ENCODE measurements around the gene PHPT1. TPM values are rescaled to one million over a fixed set of nuclear protein-coding genes. Genes with fewer than 3 reads are reported as not detected.

PHPT1 gene
- total and polyA plus RNA-seq, 2 experiments from 2014 or later = 86.2 to 437 TPM

DNA sequence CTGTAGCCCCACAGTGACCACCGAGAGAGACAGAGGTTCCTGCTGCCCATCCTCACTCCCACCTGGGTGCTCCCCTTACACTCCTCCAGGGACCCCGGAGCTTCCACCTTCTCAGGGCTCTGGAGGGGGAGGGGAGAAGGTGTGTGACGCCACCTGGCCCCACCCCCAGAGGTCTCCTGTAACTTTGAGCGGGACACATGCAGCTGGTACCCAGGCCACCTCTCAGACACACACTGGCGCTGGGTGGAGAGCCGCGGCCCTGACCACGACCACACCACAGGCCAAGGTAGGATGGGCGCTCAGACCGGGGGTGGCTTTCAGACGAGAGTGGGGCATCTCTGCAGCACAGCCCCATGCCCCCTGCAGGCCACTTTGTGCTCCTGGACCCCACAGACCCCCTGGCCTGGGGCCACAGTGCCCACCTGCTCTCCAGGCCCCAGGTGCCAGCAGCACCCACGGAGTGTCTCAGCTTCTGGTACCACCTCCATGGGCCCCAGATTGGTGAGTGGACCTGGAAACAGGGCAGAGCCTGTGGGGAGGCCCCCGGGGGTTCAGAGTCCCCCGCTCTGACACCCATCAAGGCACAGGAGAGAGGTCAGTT is 7.4 kb downstream of the PHPT1 start:
- Histone ChIP-seq H2AFZ (no peak overlapping the region), H3K27ac (ENCODE audit: low read depth) (no peak overlapping the region), H3K4me2 (no peak overlapping the region), H3K79me2 (replicated peaks; ENCODE audit: insufficient read depth) (no peaks in the 10 kb centered on the region), H3F3A (replicated peaks; ENCODE audit: low read depth) (no peaks in the 10 kb centered on the region), H3K4me3 (no peak overlapping the region), H3K9me2 (ENCODE audit: insufficient read depth) (no peaks in the 10 kb centered on the region), H4K20me1 (replicated peaks; ENCODE audit: insufficient read depth) (0 out of 2 replicates have a peak, but pooled peaks cover under 1% of the 10 kb centered on the region), H3K27me3 (ENCODE audit: insufficient read depth) (no peaks in the 10 kb centered on the region), H3K36me3 (ENCODE audit: insufficient read depth) (no peaks in the 10 kb centered on the region), H3K4me1 (ENCODE audit: insufficient read depth) (no peaks in the 10 kb centered on the region)
- DNase-seq (ENCODE audit: low spot score) = no peak
- no peak overlapping the region for H3K27ac Mint-ChIP-seq
- H3K4me3 Mint-ChIP-seq = no peak overlapping the region
- no peaks in the 10 kb centered on the region for H3K4me1 Mint-ChIP-seq
- H3K27me3 Mint-ChIP-seq (ENCODE audit: insufficient read depth, low read depth, poor library complexity) = peaks cover 2% of the 10 kb centered on the region
- H3K36me3 Mint-ChIP-seq (ENCODE audit: low read depth) = peaks cover 6% of the 10 kb centered on the region; the same call in 2 of the 3 replicates
- TF ChIP-seq CTCF (conservative IDR thresholded peaks at IDR 0.05; ENCODE audit: low read depth in 2 of 2) (0 out of 4 replicates have a peak, but pooled peaks have one; percentile 5 to 13), STAT1 (IDR thresholded peaks at IDR 0.05; ENCODE audit: unreplicated experiment) (no peak)
- no peaks in the 10 kb centered on the region for H3K9me3 Mint-ChIP-seq
- no peak for ATAC-seq

DNA sequence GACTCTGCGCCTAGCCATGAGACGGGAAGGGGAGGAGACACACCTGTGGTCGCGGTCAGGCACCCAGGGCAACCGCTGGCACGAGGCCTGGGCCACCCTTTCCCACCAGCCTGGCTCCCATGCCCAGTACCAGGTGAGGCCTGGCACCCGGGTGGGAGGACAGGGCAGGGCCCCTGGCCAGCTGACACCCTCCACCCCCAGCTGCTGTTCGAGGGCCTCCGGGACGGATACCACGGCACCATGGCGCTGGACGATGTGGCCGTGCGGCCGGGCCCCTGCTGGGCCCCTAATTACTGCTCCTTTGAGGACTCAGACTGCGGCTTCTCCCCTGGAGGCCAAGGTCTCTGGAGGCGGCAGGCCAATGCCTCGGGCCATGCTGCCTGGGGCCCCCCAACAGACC is 8.0 kb downstream of the PHPT1 start:
- no peak overlapping the region for H3K27ac ChIP-seq (ENCODE audit: low read depth)
- no peak for ATAC-seq
- no peak overlapping the region for H3K4me3 Mint-ChIP-seq
- TF ChIP-seq CREB1 (CRISPR knock-in tag; IDR thresholded peaks at IDR 0.05; ENCODE audit: low read depth) = no peak
- no peak for TF ChIP-seq ZNF114 (CRISPR knock-in tag; IDR thresholded peaks at IDR 0.05)
- TF ChIP-seq, protein P1, sequence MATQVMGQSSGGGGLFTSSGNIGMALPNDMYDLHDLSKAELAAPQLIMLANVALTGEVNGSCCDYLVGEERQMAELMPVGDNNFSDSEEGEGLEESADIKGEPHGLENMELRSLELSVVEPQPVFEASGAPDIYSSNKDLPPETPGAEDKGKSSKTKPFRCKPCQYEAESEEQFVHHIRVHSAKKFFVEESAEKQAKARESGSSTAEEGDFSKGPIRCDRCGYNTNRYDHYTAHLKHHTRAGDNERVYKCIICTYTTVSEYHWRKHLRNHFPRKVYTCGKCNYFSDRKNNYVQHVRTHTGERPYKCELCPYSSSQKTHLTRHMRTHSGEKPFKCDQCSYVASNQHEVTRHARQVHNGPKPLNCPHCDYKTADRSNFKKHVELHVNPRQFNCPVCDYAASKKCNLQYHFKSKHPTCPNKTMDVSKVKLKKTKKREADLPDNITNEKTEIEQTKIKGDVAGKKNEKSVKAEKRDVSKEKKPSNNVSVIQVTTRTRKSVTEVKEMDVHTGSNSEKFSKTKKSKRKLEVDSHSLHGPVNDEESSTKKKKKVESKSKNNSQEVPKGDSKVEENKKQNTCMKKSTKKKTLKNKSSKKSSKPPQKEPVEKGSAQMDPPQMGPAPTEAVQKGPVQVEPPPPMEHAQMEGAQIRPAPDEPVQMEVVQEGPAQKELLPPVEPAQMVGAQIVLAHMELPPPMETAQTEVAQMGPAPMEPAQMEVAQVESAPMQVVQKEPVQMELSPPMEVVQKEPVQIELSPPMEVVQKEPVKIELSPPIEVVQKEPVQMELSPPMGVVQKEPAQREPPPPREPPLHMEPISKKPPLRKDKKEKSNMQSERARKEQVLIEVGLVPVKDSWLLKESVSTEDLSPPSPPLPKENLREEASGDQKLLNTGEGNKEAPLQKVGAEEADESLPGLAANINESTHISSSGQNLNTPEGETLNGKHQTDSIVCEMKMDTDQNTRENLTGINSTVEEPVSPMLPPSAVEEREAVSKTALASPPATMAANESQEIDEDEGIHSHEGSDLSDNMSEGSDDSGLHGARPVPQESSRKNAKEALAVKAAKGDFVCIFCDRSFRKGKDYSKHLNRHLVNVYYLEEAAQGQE (IDR thresholded peaks at IDR 0.05; ENCODE audit: unreplicated experiment) = no peak
- no peak for TF ChIP-seq STAT1 (IDR thresholded peaks at IDR 0.05; ENCODE audit: unreplicated experiment)
- TF ChIP-seq ZNF331 (CRISPR knock-in tag; IDR thresholded peaks at IDR 0.05; ENCODE audit: low read depth) = no peak
- TF ChIP-seq POLR2AphosphoS5 (IDR thresholded peaks at IDR 0.05; ENCODE audit: low read depth) = no peak
- no peak for TF ChIP-seq ETS1 (IDR thresholded peaks at IDR 0.05)
- no peak for TF ChIP-seq JUNB (IDR thresholded peaks at IDR 0.05; ENCODE audit: unreplicated experiment)
- TF ChIP-seq CTCF (conservative IDR thresholded peaks at IDR 0.05; ENCODE audit: low read depth in 2 of 2) = no peak

More for the DNA sequence above, 8.0 kb downstream of the PHPT1 start:
- no peaks in the 10 kb centered on the region for H3F3A ChIP-seq (replicated peaks; ENCODE audit: low read depth)
- H3K79me2 ChIP-seq (replicated peaks; ENCODE audit: insufficient read depth) = no peaks in the 10 kb centered on the region
- no peaks in the 10 kb centered on the region for H3K4me1 ChIP-seq (ENCODE audit: insufficient read depth)
- Mint-ChIP-seq H3K36me3 (ENCODE audit: low read depth) (peaks cover 11% of the 10 kb centered on the region; the same call in 2 of the 3 replicates), H3K9me3 (no peaks in the 10 kb centered on the region), H3K27ac (no peak overlapping the region), H3K27me3 (ENCODE audit: insufficient read depth, low read depth, poor library complexity) (no peaks in the 10 kb centered on the region), H3K4me1 (no peaks in the 10 kb centered on the region)
- no peak overlapping the region for H2AFZ ChIP-seq
- no peak for DNase-seq (ENCODE audit: low spot score)
- H3K27me3 ChIP-seq (ENCODE audit: insufficient read depth) = no peaks in the 10 kb centered on the region
- H4K20me1 ChIP-seq (replicated peaks; ENCODE audit: insufficient read depth) = 0 out of 2 replicates have a peak, but pooled peaks cover 5% of the 10 kb centered on the region
- H3K9me2 ChIP-seq (ENCODE audit: insufficient read depth) = no peaks in the 10 kb centered on the region
- no peak overlapping the region for H3K4me2 ChIP-seq
- H3K4me3 ChIP-seq = no peak overlapping the region
- H3K36me3 ChIP-seq (ENCODE audit: insufficient read depth) = 0 out of 2 replicates have a peak, but pooled peaks cover under 1% of the 10 kb centered on the region

All from GM23338 (cell line).